IMR-90 (cell line): ENCODE data around the gene TBC1D22A.

Experiments used
- BHLHE40 ChIP-seq: fragments of 150-350 bp; IDR thresholded peaks from 2 replicates; pipeline ENCODE4 v1.6.1; 2016; ENCODE audit warnings: mild to moderate bottlenecking, low read depth, low read length
- CEBPB ChIP-seq: IDR thresholded peaks from 2 replicates; pipeline ENCODE4 v1.6.1; 2012; ENCODE audit warnings: low read depth, low read length, improper control_type of control experiment
- CTCF ChIP-seq: conservative IDR thresholded peaks from 2 replicates; pipeline ENCODE4 v1.5.1; 2012; ENCODE audit warnings: mild to moderate bottlenecking, low read depth, low read length, improper control_type of control experiment
- MAFK ChIP-seq: IDR thresholded peaks from 2 replicates; pipeline ENCODE4 v1.6.1; 2012; ENCODE audit warnings: low read depth, low read length, improper control_type of control experiment
- MAZ ChIP-seq: IDR thresholded peaks from 2 replicates; pipeline ENCODE4 v1.6.1; 2012; ENCODE audit warnings: low read depth, mild to moderate bottlenecking, low read length, improper control_type of control experiment, moderate library complexity, borderline replicate concordance
- MXI1 ChIP-seq: IDR thresholded peaks from 2 replicates; pipeline ENCODE4 v1.6.1; 2012; ENCODE audit warnings: low read depth, mild to moderate bottlenecking, low read length, moderate library complexity, borderline replicate concordance
- POLR2A ChIP-seq: IDR thresholded peaks from 2 replicates; pipeline ENCODE4 v1.6.1; 2012; ENCODE audit warnings: mild to moderate bottlenecking, low read depth, low read length
- RAD21 ChIP-seq: IDR thresholded peaks from 2 replicates; pipeline ENCODE4 v1.6.1; 2012; ENCODE audit warnings: low read length, improper control_type of control experiment
- RFX5 ChIP-seq: IDR thresholded peaks from 2 replicates; pipeline ENCODE4 v1.8.0; 2012; ENCODE audit warnings: low read depth, mild to moderate bottlenecking, low read length, moderate library complexity
- SMC3 ChIP-seq: fragments of 150-350 bp; IDR thresholded peaks from 2 replicates; pipeline ENCODE4 v1.6.1; 2016; ENCODE audit warnings: low read depth, mild to moderate bottlenecking, antibody characterized with exemption, low read length, moderate library complexity
- USF2 ChIP-seq: fragments of 150-350 bp; IDR thresholded peaks from 2 replicates; pipeline ENCODE4 v1.6.1; 2017; ENCODE audit warnings: mild to moderate bottlenecking, antibody characterized with exemption, low read length, low read depth
- TF ChIP-seq, protein P1 (sequence below): fragments of 150-350 bp; IDR thresholded peaks from 2 replicates; pipeline ENCODE4 v1.6.1; 2016; ENCODE audit warnings: low read depth, mild to moderate bottlenecking, low read length, moderate library complexity, borderline replicate concordance

- TF ChIP-seq CTCF, result no peak
- TF ChIP-seq SMC3, result no peak
- no peak for TF ChIP-seq MAZ
- TF ChIP-seq POLR2A, result no peak
- no peak for TF ChIP-seq USF2
- TF ChIP-seq MAFK, result no peak
- TF ChIP-seq CEBPB, result no peak
- no peak for TF ChIP-seq RAD21
- TF ChIP-seq MXI1, result no peak
- TF ChIP-seq, protein P1, sequence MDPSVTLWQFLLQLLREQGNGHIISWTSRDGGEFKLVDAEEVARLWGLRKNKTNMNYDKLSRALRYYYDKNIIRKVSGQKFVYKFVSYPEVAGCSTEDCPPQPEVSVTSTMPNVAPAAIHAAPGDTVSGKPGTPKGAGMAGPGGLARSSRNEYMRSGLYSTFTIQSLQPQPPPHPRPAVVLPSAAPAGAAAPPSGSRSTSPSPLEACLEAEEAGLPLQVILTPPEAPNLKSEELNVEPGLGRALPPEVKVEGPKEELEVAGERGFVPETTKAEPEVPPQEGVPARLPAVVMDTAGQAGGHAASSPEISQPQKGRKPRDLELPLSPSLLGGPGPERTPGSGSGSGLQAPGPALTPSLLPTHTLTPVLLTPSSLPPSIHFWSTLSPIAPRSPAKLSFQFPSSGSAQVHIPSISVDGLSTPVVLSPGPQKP, result no peak
- no peak for TF ChIP-seq BHLHE40
- TF ChIP-seq RFX5, result no peak
Observed at GRCh38 chr22:47152236-47152635, 389.8 kb downstream of the TBC1D22A start.
